ENCODE data around the gene COG5.

COG5 gene

GRCh38 chr7:107304063-107304462 is 259.7 kb downstream of the COG5 start:
- no peak for TF ChIP-seq CTCF (IDR thresholded peaks at IDR 0.05; ENCODE audit: low read depth, low read length)
- no peak for DNase-seq
- Histone ChIP-seq H3K4me3 (ENCODE audit: low read depth, low read length) (no peak overlapping the region), H3K36me3 (no peaks in the 10 kb centered on the region), H3K27ac (no peak overlapping the region), H3K27me3 (ENCODE audit: insufficient read depth, low read depth, severe bottlenecking) (no peaks in the 10 kb centered on the region), H3K9me3 (ENCODE audit: severe bottlenecking) (no peaks in the 10 kb centered on the region)

- no peaks in the 10 kb centered on the region for H3K9me3 ChIP-seq (ENCODE audit: severe bottlenecking)
- H3K4me3 ChIP-seq (ENCODE audit: low read depth, low read length): no peak overlapping the region
- DNase-seq: no peak
- H3K27me3 ChIP-seq (ENCODE audit: insufficient read depth, low read depth, severe bottlenecking): no peaks in the 10 kb centered on the region
- H3K27ac ChIP-seq: no peak overlapping the region
- no peak for TF ChIP-seq CTCF (IDR thresholded peaks at IDR 0.05; ENCODE audit: low read depth, low read length)
- no peaks in the 10 kb centered on the region for H3K36me3 ChIP-seq
Measured at GRCh38 chr7:107302250-107302847, 261.4 kb downstream of the COG5 start.

- H3K36me3 ChIP-seq: no peaks in the 10 kb centered on the region; the same call in 1 of the 2 replicates
- H3K9me3 ChIP-seq (ENCODE audit: severe bottlenecking): no peaks in the 10 kb centered on the region
- H3K4me3 ChIP-seq (ENCODE audit: low read depth, low read length): no peak overlapping the region
- DNase-seq: no peak
- no peak for TF ChIP-seq CTCF (IDR thresholded peaks at IDR 0.05; ENCODE audit: low read depth, low read length)
- no peaks in the 10 kb centered on the region for H3K27me3 ChIP-seq (ENCODE audit: insufficient read depth, low read depth, severe bottlenecking)
- H3K27ac ChIP-seq: no peak overlapping the region
Measured at GRCh38 chr7:107294182-107294581, 269.5 kb downstream of the COG5 start.

- no peaks in the 10 kb centered on the region; the same call in 1 of the 2 replicates for H3K36me3 ChIP-seq
- TF ChIP-seq CTCF (IDR thresholded peaks at IDR 0.05; ENCODE audit: low read depth, low read length): no peak
- no peak for DNase-seq
- no peaks in the 10 kb centered on the region for H3K9me3 ChIP-seq (ENCODE audit: severe bottlenecking)
- H3K4me3 ChIP-seq (ENCODE audit: low read depth, low read length): no peak overlapping the region
- no peak overlapping the region for H3K27ac ChIP-seq
- no peaks in the 10 kb centered on the region for H3K27me3 ChIP-seq (ENCODE audit: insufficient read depth, low read depth, severe bottlenecking)
Measured at GRCh38 chr7:107292591-107292990, 271.1 kb downstream of the COG5 start.

GRCh38 chr7:107291434-107291833 is 272.3 kb downstream of the COG5 start:
- H3K27me3 ChIP-seq (ENCODE audit: insufficient read depth, low read depth, severe bottlenecking): no peaks in the 10 kb centered on the region
- no peaks in the 10 kb centered on the region; the same call in 1 of the 2 replicates for H3K36me3 ChIP-seq
- H3K4me3 ChIP-seq (ENCODE audit: low read depth, low read length): no peak overlapping the region
- DNase-seq: no peak
- TF ChIP-seq CTCF (IDR thresholded peaks at IDR 0.05; ENCODE audit: low read depth, low read length): no peak
- no peaks in the 10 kb centered on the region for H3K9me3 ChIP-seq (ENCODE audit: severe bottlenecking)
- no peak overlapping the region for H3K27ac ChIP-seq

Measured in WERI-Rb-1 (cell line).